Smooth muscle cell of the brain vasculature (primary cell): Measurements from ENCODE around the gene RAB3C.

Source experiments
- DNase-seq: peaks from one replicate; pipeline ENCODE4 v3.0.0-alpha.2; 2012; ENCODE audit warnings: low read depth, low spot score

The RAB3C gene

GRCh38 chr5:58825899-58826298 lies 243.0 kb downstream of the RAB3C start:
- no peak for DNase-seq

- no peak for DNase-seq
Measured at GRCh38 chr5:58827463-58827862, 244.6 kb downstream of the RAB3C start.

- DNase-seq: no peak
Measured at GRCh38 chr5:58828258-58828657, 245.4 kb downstream of the RAB3C start.

DNA sequence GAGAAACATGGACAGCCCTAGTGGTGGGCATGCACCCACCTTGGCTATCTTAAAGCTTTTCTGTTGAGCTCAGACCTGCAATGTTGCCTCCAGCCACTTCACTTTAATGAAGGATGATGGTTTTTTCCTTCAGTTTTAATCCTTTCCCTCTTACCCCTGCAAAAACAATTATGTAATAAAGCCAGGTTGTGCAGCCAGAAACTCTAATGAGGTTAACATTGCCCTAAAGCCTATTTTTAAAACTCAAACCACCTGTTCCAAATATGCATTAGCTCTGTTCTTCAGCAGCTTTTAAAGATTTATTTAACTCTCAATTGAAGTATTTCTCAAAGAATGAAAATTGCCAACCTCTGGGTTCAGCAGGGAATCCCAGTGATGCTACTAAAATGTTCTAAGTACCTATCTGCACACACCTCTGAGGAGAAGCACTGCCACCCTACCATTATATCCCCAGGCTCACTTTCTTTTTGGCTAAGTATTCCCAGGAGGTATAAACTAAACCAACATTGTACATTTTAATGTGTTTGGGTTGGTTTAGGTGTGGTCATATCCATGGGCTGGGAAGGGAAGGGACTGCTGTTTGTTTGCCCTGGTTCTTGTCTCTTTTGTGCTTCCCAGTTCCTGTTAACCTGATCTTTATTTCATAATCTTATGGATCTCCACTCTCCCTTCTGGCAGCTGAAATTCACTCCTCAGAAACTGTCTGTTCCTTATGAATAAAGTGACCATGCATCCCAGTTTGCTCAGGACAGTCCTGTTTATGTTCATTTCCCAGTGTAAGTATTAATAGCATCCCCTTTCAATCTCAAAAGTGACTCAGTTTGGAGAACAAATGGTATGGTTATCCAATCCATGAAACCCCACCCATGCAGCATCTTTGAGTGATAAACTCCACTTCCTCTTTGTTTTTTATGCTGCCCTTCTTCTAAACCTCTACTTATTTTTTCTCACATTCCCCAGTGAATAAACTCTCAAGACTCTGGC lies 251.7 kb downstream of the RAB3C start:
- DNase-seq: no peak

- no peak for DNase-seq
Measured at GRCh38 chr5:58836351-58836750, 253.5 kb downstream of the RAB3C start.

GRCh38 chr5:58838729-58839128 lies 255.9 kb downstream of the RAB3C start:
- DNase-seq: no peak

- no peak for DNase-seq
Measured at GRCh38 chr5:58842852-58843251, 260.0 kb downstream of the RAB3C start.

DNA sequence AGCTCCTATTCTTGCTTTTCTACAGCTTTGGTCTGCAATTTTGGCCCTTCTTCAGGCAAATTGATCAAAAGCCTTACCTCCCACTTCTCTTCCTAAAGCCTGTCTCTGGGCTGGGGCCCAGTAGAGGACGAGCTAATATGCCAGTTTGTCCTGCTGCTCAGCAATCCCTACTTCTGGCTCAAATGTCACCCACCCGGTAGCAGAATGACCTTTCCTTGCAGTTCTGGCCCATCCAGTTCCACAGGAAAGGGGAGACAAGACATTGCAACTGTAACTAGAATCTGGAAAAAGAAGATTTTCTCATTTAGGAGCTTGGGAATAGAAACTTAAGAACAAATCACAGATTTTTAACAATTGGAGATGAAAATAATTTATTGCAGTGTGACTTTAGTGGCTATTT lies 261.5 kb downstream of the RAB3C start:
- DNase-seq: no peak

GRCh38 chr5:58847041-58847440 lies 264.2 kb downstream of the RAB3C start:
- DNase-seq: no peak

GRCh38 chr5:58849223-58849622 lies 266.3 kb downstream of the RAB3C start:
- DNase-seq: no peak

- no peak for DNase-seq
Measured at GRCh38 chr5:58849921-58850667, 267.2 kb downstream of the RAB3C start.

GRCh38 chr5:58851153-58851552 lies 268.3 kb downstream of the RAB3C start:
- no peak for DNase-seq

- no peak for DNase-seq
Measured at GRCh38 chr5:58851571-58851970, 268.7 kb downstream of the RAB3C start.

GRCh38 chr5:58852566-58852965 lies 269.7 kb downstream of the RAB3C start:
- no peak for DNase-seq

DNA sequence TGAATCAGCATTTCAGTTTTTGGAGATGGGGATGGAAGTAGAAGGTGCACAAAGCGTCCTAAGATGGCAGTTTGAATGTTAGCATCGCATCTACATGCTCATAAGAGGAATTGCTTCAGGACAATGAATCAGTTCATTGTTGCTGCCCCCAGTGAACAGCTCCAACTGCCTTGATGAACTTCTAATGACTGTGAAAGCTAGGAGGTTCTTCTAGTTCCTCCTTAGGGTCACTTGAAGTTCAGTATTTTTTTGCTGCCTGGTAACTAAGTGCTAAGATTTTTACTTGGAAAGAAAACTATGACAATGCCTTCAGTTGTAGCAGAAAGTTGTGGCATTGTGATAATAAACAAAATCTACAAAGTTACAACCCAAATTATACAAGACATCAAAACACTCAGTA lies 271.6 kb downstream of the RAB3C start:
- no peak for DNase-seq

DNA sequence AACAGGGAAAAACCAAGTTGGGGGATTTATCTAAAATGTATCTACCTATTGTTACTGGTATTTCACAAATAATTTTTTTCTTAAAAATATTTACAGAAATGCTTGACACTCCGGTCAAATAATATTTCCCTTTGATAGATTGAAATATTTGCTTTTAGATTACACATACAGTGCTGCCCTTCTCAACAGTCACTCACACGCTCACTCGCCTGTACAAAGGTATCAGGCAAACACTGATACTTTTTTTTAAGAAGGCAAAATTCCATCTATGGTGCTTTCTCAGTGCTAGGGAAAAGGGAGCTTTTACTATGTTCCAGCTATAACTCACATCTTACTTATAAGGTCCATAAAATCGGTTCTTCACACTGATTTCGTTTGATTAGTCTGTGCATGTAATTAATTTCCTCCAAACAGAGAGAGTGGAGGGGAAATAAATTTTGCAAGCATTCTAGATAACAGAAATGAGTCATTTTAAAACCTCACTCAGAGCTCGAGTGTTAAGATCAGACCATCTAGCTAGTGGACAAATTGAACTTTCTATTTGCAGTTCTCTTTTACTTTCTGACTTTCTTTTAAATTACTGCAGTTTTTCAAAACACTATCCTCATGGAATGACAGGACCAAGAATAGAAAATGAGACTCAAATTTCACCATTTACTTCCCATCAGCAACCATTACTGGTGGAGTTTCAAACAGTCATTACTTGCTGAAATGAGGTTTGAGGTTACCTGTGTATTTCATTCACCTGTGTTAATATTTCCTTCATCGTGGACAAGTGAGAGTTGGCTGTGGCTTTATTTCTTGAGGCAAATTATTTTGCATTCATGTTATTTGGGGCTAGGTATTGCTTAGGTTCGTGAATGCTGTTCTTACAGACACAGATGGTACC lies 273.2 kb downstream of the RAB3C start:
- DNase-seq: no peak

DNA sequence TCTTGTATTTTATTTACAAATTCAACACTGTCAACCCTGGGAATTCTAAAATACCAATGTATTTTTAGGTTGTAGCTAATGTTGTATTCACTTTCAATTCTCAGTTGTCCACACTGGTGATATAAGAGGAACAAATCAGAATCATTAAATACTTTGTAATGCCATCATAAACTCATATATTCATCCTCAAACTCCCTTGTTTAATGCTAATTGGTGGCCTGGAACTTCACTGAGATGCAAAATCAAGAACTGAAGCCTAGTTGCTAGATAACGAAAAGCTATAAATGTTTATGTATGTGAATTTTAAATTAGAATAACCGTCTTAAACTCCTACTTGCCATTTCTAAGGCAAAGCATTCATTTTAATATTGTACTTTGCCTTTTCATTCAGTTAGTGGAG lies 274.7 kb downstream of the RAB3C start:
- DNase-seq: no peak

- DNase-seq: no peak
Measured at GRCh38 chr5:58860680-58861079, 277.8 kb downstream of the RAB3C start.

DNA sequence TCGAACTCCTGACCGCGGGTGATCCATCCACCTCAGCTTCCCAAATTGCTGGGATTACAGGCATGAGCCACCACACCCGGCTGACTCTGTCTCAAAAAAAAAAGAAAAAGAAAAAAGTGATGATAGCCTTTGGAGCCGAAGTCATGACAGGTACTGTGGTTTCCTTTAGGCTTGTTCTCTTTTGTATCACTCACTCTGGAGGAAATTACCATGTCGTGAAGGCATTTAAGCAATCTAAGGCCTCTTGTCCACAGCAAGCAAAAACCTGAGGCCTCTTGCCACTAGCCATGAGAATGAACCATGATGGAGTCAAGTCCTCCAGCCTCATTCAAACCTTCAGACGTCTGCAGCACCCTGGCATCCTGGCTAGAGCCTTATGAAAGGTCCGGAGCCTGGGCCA lies 286.1 kb downstream of the RAB3C start:
- DNase-seq: no peak

DNA sequence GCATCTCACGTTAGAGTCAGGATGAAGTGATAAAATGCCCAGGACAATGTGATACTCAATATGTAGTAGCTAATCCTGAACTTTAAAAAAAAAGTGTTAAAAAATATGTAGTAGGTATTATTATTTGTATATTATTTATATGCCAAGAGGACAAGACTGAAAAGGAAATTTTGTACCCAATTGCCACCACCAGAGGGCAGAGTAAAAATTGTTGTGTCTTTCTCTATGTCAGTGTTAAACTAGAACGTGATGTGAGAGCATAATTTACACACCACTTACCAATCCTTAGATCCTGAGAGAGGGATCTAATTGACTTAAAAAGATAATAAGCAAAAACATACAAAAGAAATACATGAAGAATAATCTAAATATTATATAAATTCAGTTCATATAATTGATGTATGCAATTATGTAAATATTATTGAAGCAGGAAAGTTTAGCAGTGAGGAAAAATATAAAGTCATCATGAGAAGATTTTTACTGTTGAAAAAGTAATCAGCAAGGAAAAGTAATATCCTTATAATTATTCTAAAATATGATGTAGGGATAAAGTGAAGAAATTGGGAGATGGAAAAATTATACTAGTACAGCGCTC lies 288.9 kb downstream of the RAB3C start:
- no peak for DNase-seq

- no peak for DNase-seq
Measured at GRCh38 chr5:58872670-58873273, 289.9 kb downstream of the RAB3C start.
